EL (cell line): Measurements from ENCODE around the gene REPIN1.
A peak's percentile ranks its signal among the peaks of the same experiment; 100 is the strongest.
"Not testable (repeated sequence)": the region's sequence is repeated elsewhere in the genome, so short reads cannot be mapped to it uniquely, and the experiment has no call there.

Source experiments
- DNase-seq: peaks from one replicate; pipeline ENCODE4 v3.0.0-alpha.2; 2016

REPIN1 gene

GRCh38 chr7:150377635-150378034, 9.0 kb downstream of the REPIN1 start:
- DNase-seq: no peak

GRCh38 chr7:150378115-150378852, 9.7 kb downstream of the REPIN1 start:
- DNase-seq: peak; percentile 78

- DNase-seq: peak; percentile 93
Observed at GRCh38 chr7:150378853-150379440, 10.3 kb downstream of the REPIN1 start, which contains the start of gene ZNF775. Gene ZNF775, plus strand, starts transcription at chr7:150379330. Its CDS starts 9,141 bp downstream, at chr7:150388471.

- DNase-seq: peak; percentile 37
Observed at GRCh38 chr7:150379441-150380379, 11.1 kb downstream of the REPIN1 start.

GRCh38 chr7:150380463-150380862, 11.8 kb downstream of the REPIN1 start:
- DNase-seq: no peak

GRCh38 chr7:150381096-150381495, 12.5 kb downstream of the REPIN1 start:
- no peak for DNase-seq

GRCh38 chr7:150381785-150382122, 13.1 kb downstream of the REPIN1 start:
- no peak for DNase-seq

- DNase-seq: no peak
Observed at GRCh38 chr7:150382123-150382843, 13.7 kb downstream of the REPIN1 start.

GRCh38 chr7:150382844-150383225, 14.2 kb downstream of the REPIN1 start:
- no peak for DNase-seq

- no peak for DNase-seq
Observed at GRCh38 chr7:150383710-150384397, 15.2 kb downstream of the REPIN1 start.

GRCh38 chr7:150384406-150385301, 16.0 kb downstream of the REPIN1 start:
- no peak for DNase-seq

- no peak for DNase-seq
Observed at GRCh38 chr7:150385302-150385723, 16.7 kb downstream of the REPIN1 start.

GRCh38 chr7:150385884-150386283, 17.3 kb downstream of the REPIN1 start:
- not testable (repeated sequence) for DNase-seq

GRCh38 chr7:150388306-150388705, 19.7 kb downstream of the REPIN1 start:
- DNase-seq: no peak

GRCh38 chr7:150388709-150389531, 20.3 kb downstream of the REPIN1 start:
- DNase-seq: no peak

GRCh38 chr7:150389532-150389816, 20.9 kb downstream of the REPIN1 start:
- DNase-seq: no peak

- peak; percentile 26 for DNase-seq
Observed at GRCh38 chr7:150390205-150390604, 21.6 kb downstream of the REPIN1 start.

- no peak for DNase-seq
Observed at GRCh38 chr7:150393325-150393724, 24.7 kb downstream of the REPIN1 start.

GRCh38 chr7:150396426-150396825, 27.8 kb downstream of the REPIN1 start:
- DNase-seq: no peak

GRCh38 chr7:150396851-150397260, 28.2 kb downstream of the REPIN1 start:
- DNase-seq: no peak
